DMS53 treated with DMSO at 0.1 percent for 48 hours (cell line): ENCODE measurements around the gene GFOD2.

Experiments used
- DNase-seq: peaks from one replicate; lab custom pipeline; 2025; ENCODE audit not compliant: unreplicated experiment; lab: John Stamatoyannopoulos, UW

GFOD2 gene

GRCh38 chr16:67660564-67661028 is 58.5 kb downstream of the GFOD2 start, which contains the start of gene PARD6A:
PARD6A (plus strand) TSS chr16:67660960; CDS start chr16:67661039, 79 bp downstream.
- peak; percentile 82 for DNase-seq

GRCh38 chr16:67659675-67660563 is 59.2 kb downstream of the GFOD2 start, which contains the start of gene ACD:
ACD (minus strand) TSS chr16:67660260; CDS start chr16:67660220, 40 bp downstream.
- DNase-seq = peak; percentile 74

DNA sequence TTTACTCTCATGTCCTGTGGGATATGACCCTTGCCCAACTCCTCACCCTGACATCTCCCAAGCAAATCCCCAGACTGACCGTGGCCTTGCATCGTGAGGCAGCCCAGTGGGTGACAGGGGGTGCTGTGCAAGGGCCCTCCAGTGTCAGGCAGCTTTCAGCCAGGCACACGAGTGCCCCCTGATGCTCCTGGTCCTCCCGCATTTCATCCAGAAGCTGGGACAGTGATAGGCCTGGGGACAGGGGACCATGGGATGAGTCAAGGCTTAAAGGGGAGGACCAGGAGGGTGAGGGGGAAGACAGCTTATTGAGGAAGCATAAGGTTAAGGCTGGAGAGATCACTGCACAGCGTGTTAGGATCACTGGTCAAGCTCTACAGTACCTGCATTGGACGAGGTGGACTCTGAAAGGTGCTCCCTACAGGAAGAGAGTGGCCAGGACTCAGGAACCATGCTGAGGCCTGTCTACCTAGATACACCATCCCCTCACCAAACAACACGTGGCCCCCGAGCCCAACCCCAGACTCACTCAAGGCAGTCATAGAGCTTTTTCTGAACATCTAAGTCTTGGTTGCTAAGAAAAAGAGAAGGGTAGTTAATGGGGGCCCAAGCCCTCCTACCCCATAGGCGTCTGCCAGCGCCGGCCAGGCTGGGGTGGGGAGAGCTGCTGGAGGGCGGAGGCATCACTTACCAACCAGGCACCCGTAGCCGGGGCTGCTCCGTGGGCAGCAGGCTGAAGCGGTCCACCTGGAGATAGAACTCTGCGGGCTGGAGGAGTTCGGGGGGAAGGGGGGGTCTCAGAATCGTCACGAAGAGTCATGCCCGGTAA is 60.1 kb downstream of the GFOD2 start:
- DNase-seq = no peak

DNA sequence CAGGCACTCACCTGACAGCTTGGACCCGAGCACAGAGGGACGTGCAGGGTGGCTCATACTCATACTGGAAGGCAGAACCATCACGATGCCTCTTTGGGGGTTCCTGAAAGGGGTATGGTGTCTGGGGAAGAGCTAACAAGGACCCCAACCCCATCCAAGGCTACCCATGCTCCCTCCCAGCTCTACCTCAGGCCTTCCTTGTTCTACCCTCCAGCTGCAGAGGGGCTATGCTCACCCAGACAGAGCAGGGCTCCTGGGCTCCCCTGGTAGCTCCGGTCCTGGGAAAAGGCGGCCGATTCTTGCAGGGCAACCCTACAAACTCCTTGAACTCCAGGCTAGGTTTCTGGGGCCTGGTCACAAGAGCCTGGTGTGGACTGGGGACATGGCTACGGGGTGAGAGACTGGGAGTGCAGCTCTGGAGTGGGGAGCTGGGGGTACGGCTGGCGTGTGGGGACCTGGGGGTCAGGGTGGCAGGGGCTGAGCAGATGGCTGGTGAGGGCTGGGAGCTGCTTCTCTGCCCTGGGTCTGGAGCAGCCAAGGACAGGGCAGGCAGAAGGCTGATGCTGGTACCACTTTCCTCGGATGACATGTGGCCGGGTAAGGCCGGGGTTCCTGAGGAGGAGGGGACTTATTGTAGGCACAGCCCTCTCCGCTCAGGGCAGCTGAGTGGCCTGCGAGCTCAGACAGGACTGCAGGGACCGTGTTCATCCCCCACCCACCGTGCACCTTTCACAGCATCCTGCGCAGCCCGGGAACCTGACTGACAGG is 61.2 kb downstream of the GFOD2 start:
- no peak for DNase-seq

DNA sequence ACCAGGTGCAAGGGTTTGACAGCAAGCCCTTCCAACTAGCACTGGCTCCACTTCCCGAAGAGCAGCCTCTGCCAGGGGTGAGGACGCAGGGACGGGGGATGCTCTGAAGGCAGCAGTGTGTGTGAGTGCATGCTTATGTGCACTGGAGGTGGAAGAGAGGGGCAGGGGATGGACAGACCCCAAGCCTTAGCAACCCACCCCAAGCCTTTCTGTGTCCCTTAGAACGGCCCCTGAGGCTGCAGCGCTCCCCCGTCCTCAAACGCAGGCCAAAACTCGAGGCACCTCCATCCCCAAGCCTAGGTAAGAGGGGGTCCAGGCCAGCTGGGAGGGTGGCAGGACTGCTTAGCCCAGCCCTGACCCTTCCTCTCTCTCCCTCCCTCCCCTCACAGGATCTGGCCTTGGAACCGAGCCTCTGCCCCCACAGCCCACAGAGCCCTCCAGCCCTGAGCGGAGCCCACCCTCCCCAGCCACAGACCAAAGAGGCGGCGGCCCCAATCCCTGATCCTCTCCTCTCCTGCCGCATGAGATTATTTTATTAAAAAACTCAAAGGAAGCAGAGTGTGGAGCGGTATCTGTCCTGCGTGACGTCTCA is 62.0 kb downstream of the GFOD2 start:
- no peak for DNase-seq

DNA sequence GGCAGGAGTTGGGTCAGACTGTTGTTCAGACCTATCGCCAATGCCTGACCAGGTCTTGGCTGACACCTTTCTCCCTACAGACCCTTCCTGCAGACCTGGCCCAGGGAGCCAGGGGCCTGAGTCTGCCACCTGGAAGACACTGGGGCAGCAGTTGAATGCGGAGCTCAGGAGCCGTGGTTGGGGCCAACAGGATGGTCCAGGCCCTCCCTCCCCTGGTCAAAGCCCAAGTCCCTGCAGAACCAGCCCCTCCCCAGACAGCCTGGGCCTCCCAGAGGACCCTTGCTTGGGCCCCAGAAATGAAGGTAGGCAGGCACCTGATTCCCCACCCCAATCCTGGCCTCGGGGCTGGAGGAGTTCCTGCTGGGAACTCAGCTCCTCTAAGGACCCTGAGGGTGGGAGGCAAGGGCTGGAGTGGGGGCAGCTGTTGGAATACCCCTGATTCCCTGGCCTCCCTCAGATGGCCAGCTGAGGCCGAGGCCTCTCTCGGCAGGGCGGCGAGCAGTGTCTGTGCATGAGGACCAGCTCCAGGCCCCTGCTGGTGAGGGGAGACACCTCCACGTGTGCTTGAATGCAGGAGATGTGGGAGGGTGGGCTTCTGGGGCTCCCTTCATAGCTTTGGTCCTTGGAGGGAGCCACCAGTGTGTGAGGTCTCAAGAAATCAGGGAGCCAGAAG is 62.6 kb downstream of the GFOD2 start:
- DNase-seq = no peak

DNA sequence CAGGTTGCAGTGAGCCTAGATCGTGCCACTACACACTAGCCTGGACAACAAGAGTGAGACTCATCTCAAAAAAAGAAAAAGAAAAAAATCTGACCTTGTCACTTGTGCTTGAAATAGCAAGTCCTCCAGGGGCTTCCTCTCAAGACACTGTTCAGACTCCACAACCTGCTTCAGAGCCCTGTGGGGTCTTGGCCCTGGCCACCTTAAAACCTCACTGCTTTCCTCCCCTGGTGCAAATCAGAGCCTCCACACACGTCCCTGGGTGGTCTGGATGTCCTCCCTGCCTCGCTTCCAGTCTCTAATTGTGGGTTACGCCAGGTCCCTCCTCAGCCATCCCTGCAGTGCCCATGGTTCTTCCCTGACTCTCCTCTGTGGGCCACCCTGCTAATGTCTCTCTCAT is 63.8 kb downstream of the GFOD2 start:
- no peak for DNase-seq

GRCh38 chr16:67654403-67654911 is 64.7 kb downstream of the GFOD2 start:
- DNase-seq = no peak

DNA sequence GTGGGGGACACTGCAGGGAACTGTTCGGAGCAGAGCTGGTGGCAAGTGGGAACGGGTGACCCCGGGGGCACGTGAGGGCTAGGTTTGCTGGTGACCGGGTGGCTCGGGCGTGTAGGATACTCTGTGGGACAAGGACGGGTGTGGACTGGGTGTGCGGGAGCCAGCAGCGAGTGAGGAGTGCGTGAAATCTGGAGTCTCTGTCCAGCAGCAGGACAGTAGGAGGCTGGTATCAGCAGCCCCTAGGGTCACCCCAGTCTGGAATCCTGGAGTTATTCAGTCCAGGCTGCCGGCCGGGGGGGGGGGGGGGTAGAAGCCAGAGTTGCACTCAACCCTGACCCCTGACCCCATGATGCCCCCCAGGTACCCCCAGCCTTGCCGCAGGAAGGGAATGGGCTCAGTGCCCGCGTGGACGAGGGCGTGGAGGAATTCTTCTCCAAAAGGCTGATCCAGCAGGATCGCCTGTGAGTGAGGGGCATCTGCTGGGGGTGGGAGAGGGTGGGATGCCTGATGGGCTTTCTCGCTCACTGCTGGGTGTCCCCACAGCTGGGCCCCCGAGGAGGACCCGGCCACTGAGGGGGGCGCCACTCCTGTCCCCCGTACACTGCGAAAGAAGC is 65.2 kb downstream of the GFOD2 start:
- DNase-seq = no peak

DNA sequence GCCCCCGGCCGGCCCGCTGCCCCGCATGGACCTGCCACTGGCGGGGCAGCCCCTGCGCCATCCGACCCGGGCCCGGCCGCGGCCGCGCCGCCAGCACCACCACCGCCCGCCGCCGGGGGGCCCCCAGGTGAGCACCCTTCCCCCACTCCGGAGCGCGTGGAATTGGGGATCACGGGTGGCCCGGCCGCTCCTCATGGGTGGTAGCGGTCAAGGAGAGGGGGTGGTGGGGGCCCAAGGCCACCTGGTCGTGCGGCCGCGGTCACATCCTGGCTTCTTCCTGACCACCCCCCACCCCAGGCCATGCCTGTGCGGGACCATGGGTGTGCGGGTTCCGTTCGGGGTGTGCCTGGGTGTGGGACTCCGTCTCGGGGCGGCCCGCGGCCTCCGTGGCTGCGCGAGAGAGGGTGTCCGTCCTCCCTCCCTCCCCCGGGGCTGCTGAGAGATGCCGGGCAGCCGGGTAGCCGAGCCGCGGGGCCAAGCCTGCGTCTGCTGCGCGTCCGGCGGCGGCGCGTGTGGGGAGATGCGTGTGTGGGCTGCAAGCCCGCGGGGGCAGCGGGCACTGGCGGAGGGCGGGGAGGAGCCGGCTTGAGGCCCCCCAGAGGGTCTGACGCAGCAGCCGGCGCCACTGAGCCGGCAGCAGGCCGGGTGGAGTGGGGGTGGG is 65.9 kb downstream of the GFOD2 start:
- no peak for DNase-seq

DNA sequence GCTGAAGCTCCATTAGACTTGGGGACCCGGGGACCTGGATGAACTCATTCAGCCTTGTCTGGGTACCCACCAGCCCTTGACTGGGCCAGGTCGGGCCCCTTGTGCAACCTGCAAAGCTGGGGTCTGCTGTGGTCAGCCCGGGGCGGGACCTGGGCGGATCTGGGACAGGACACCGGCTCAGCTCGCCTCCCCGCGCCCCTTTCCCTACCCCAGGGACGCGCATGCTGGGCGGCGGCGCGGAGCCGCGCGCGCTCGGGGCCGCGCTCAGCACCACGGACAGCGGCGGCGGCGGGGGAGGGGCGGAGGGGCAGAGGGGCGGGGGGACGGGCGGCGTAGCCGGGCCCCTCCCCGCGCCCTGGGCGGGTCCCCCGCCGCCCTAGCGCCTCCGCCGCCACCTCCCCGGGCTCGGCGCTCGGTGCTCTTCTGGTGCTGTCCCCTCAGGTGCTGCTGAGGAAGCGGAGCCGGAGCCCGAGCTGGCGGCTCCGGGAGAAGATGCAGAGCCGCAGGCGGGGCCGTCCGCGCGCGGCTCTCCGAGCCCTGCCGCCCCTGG is 66.5 kb downstream of the GFOD2 start:
- DNase-seq = peak; percentile 3

GRCh38 chr16:67651847-67652246 is 67.3 kb downstream of the GFOD2 start:
- no peak for DNase-seq

GRCh38 chr16:67651039-67651438 is 68.1 kb downstream of the GFOD2 start:
- no peak for DNase-seq

DNA sequence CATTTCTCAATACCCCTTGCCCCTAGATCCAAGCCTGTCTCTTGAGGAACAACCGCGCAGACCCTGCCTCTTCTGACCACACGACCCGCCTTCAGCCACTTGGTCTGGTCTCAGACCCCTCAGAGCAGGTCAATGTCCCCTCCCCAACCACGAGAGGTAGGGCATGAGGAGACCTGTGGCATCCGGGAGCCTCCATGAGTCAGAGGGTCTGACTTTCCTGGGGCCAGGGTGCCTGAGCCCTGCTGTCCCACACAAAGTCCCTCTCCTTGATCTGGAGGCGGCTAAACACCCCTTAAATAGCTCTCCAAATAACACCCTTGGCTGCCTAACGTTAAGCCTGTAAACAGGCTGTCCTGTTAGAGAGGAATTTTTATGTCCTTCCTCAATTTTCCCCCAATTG is 69.1 kb downstream of the GFOD2 start:
- no peak for DNase-seq

DNA sequence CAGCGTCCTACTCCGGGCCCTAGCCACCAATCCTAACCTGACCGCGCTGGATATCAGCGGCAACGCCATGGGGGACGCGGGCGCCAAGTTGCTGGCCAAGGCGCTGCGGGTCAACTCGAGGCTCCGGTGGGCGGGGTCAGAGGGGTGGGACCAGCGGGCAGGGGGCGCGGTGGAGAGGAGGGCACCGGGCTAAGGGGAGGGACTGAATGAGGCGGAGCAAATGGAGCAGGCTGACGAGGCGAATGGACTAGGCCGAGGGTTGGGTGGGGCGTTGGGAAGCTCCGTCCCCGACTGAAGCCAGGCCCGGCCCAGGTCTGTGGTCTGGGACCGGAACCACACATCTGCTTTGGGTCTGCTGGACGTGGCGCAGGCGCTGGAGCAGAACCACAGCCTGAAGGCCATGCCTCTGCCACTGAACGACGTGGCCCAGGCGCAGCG is 69.6 kb downstream of the GFOD2 start:
- no peak for DNase-seq

GRCh38 chr16:67648764-67649407 is 70.2 kb downstream of the GFOD2 start:
- no peak for DNase-seq

DNA sequence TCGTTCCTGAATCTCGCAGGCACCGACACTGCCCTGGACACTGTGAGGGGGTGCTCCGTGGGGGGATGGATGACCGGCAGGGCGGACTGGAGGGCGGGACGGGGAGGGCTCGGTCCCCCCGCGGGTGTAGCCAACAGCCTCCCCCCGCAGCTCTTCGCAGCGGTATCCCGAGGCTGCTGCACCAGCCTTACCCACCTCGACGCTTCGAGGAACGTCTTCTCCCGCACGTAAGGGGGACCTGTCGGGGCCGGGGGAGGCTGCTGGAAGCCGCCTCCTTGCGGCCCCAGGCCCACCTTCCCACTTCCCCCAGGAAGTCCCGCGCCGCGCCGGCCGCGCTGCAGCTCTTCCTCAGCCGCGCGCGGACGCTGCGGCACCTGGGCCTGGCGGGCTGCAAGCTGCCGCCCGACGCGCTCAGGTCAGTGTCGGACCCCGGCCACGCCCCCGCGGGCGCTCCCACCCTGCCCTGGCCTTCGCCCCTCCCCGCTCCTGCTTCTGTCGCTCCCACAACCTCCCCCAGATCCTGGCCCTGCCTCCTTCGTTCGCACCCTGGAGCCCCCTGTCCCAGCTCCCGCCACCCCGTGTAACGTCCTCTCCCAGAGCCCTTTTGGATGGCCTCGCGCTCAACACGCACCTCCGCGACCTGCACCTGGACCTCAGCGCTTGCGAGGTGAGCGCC is 70.9 kb downstream of the GFOD2 start:
- no peak for DNase-seq
